AG04449 (cell line): ENCODE results near the gene AFAP1.

Experiments
- CTCF ChIA-PET: fragments of 350-600 bp; formaldehyde crosslinking; extraction: SDS; loops from one replicate; lab custom pipeline; 2021; ENCODE audit warnings: antibody characterized with exemption; lab: Yijun Ruan, JAX
- POLR2A ChIA-PET: fragments of 400-600, 350-600 bp; formaldehyde crosslinking; extraction: SDS; loops from one replicate; lab custom pipeline; 2020; ENCODE audit warnings: antibody characterized with exemption, inconsistent platforms; lab: Yijun Ruan, JAX
- DNase-seq: peaks from one replicate; pipeline ENCODE4 v3.0.0-alpha.2; 2010; ENCODE audit warnings: low read depth, low spot score
- H3K4me3 ChIP-seq: 2 replicates; pipeline ENCODE4 v1.5.1; 2011; ENCODE audit warnings: low read depth, mild to moderate bottlenecking, control low read depth, low read length
- CTCF ChIP-seq: IDR thresholded peaks from one replicate; pipeline ENCODE4 v1.5.1; 2011; ENCODE audit warnings: mild to moderate bottlenecking, moderate library complexity, low read length, control low read depth, inconsistent platforms; ENCODE audit not compliant: insufficient read depth; ENCODE audit errors: missing control alignments

AFAP1 gene

GRCh38 chr4:7978907-7979651 lies 39.4 kb upstream of the AFAP1 start:
- ChIA-PET CTCF (interaction anchor here (0.9 to 6.3 kb wide), 5 partner anchors 9 to 175 kb away, joined by 3 to 53 read pairs (median 3); no protein-coding TSS in a partner anchor), POLR2A (interaction anchor here (0.6 kb wide), 1 partner anchor 180 kb away, joined by 3 read pairs; no protein-coding TSS in a partner anchor)
- TF ChIP-seq CTCF = no peak
- no peak overlapping the region for H3K4me3 ChIP-seq
- no peak for DNase-seq

GRCh38 chr4:7978489-7978888 lies 38.8 kb upstream of the AFAP1 start:
- no peak overlapping the region for H3K4me3 ChIP-seq
- ChIA-PET POLR2A (no interaction called here), CTCF (interaction anchor here (0.9 to 6.3 kb wide), 4 partner anchors 9 to 175 kb away, joined by 3 to 53 read pairs (median 15); no protein-coding TSS in a partner anchor)
- no peak for DNase-seq
- TF ChIP-seq CTCF = no peak

- H3K4me3 ChIP-seq = no peak overlapping the region
- POLR2A ChIA-PET = no interaction called here
- CTCF ChIA-PET = no interaction called here
- no peak for TF ChIP-seq CTCF
- DNase-seq = no peak
Measured at GRCh38 chr4:7976634-7977033, 37.0 kb upstream of the AFAP1 start.

- no peak for TF ChIP-seq CTCF
- ChIA-PET POLR2A (no interaction called here), CTCF (interaction anchor here (1.3 to 1.7 kb wide), 3 partner anchors 10 to 171 kb away, joined by 7 to 10 read pairs (median 8); no protein-coding TSS in a partner anchor)
Measured at GRCh38 chr4:7976025-7976424, 36.4 kb upstream of the AFAP1 start.

GRCh38 chr4:7974425-7974824 lies 34.8 kb upstream of the AFAP1 start:
- TF ChIP-seq CTCF = no peak
- POLR2A ChIA-PET = no interaction called here

More at GRCh38 chr4:7976025-7976424, 36.4 kb upstream of the AFAP1 start:
- H3K4me3 ChIP-seq = no peak overlapping the region
- no peak for DNase-seq

GRCh38 chr4:7973545-7973981 lies 33.9 kb upstream of the AFAP1 start:
- no peak overlapping the region for H3K4me3 ChIP-seq
- no peak for DNase-seq
- POLR2A ChIA-PET = interaction anchor here (0.7 kb wide), 1 partner anchor 342 kb away, joined by 3 read pairs; no protein-coding TSS in a partner anchor
- TF ChIP-seq CTCF = no peak
- CTCF ChIA-PET = interaction anchor here (1.0 to 1.7 kb wide), 3 partner anchors 9 to 169 kb away, joined by 3 to 7 read pairs (median 5); no protein-coding TSS in a partner anchor

More at GRCh38 chr4:7974425-7974824, 34.8 kb upstream of the AFAP1 start:
- CTCF ChIA-PET = interaction anchor here (1.5 to 1.7 kb wide), 2 partner anchors 12 to 170 kb away, joined by 8 to 10 read pairs; no protein-coding TSS in a partner anchor
- H3K4me3 ChIP-seq = no peak overlapping the region
- no peak for DNase-seq
